GM18951 (cell line): ENCODE results near the gene NPIPB8.
"Not testable (repeated sequence)": the region's sequence is repeated elsewhere in the genome, so short reads cannot be mapped to it uniquely, and the experiment has no call there.

Experiments
- POLR2A ChIP-seq: IDR thresholded peaks from 4 replicates; pipeline ENCODE4 v1.6.1; 2011; ENCODE audit warnings: mild to moderate bottlenecking; ENCODE audit not compliant: insufficient read length, insufficient read depth; ENCODE audit errors: extremely low read depth
- in situ Hi-C: fragments of 300-500 bp; cut with MboI; formaldehyde crosslinking; loops from one replicate; pipeline ENCODE4 v1.12.0; 2022; ENCODE audit warnings: low sequenced_read_pairs, mixed read lengths, inconsistent platforms; ENCODE audit not compliant: unreplicated experiment

NPIPB8 gene

GRCh38 chr16:28602529-28602928, 35.3 kb upstream of the NPIPB8 start:
- TF ChIP-seq POLR2A, result no peak
- in situ Hi-C loops, result no loop called here

- in situ Hi-C loops, result no loop called here
- no peak for TF ChIP-seq POLR2A
Measured at GRCh38 chr16:28603381-28604185, 34.3 kb upstream of the NPIPB8 start.

- in situ Hi-C loops, result no loop called here
Measured at GRCh38 chr16:28604186-28604565, 33.7 kb upstream of the NPIPB8 start.

GRCh38 chr16:28606291-28607115, 31.4 kb upstream of the NPIPB8 start:
- no peak for TF ChIP-seq POLR2A
- in situ Hi-C loops, result no loop called here

More at GRCh38 chr16:28604186-28604565, 33.7 kb upstream of the NPIPB8 start:
- TF ChIP-seq POLR2A, result no peak

- in situ Hi-C loops, result no loop called here
- TF ChIP-seq POLR2A, result no peak
Measured at GRCh38 chr16:28607116-28607623, 30.7 kb upstream of the NPIPB8 start.

GRCh38 chr16:28607681-28608495, 30.0 kb upstream of the NPIPB8 start:
- in situ Hi-C loops, result not testable (repeated sequence)

GRCh38 chr16:28608496-28608808, 29.4 kb upstream of the NPIPB8 start:
- in situ Hi-C loops, result not testable (repeated sequence)

GRCh38 chr16:28608867-28609596, 28.8 kb upstream of the NPIPB8 start:
- in situ Hi-C loops, result not testable (repeated sequence)

- in situ Hi-C loops, result no loop called here
- TF ChIP-seq POLR2A, result no peak
Measured at GRCh38 chr16:28609631-28610594, 28.0 kb upstream of the NPIPB8 start, which contains the start of gene SULT1A1. TSS of gene SULT1A1 (minus strand) at chr16:28610044. CDS start at chr16:28608855, 1,189 bp downstream.

GRCh38 chr16:28610595-28611191, 27.2 kb upstream of the NPIPB8 start:
- in situ Hi-C loops, result no loop called here
- TF ChIP-seq POLR2A, result no peak

GRCh38 chr16:28612359-28613280, 25.2 kb upstream of the NPIPB8 start:
- in situ Hi-C loops, result not testable (repeated sequence)

GRCh38 chr16:28613912-28614311, 24.0 kb upstream of the NPIPB8 start:
- in situ Hi-C loops, result not testable (repeated sequence)

GRCh38 chr16:28614561-28614960, 23.3 kb upstream of the NPIPB8 start:
- in situ Hi-C loops, result not testable (repeated sequence)

GRCh38 chr16:28615486-28616223, 22.2 kb upstream of the NPIPB8 start:
- in situ Hi-C loops, result not testable (repeated sequence)

- in situ Hi-C loops, result not testable (repeated sequence)
Measured at GRCh38 chr16:28616224-28616577, 21.7 kb upstream of the NPIPB8 start.
